ENCODE data around the gene SOS1. TPM values are rescaled to one million over a fixed set of nuclear protein-coding genes. Genes with fewer than 3 reads are reported as not detected.
"Not testable (repeated sequence)": the region's sequence is repeated elsewhere in the genome, so short reads cannot be mapped to it uniquely, and the experiment has no call there.

Gene SOS1
- total and polyA plus RNA-seq, 2 donors (not counting 1 experiment from before 2014, with no cell fraction given): 24.9 to 27.6 TPM

GRCh38 chr2:39144416-39144815, 23.6 kb upstream of the SOS1 start:
- Histone ChIP-seq H3K27ac (ENCODE audit: insufficient read depth, low read length) (no peak overlapping the region), H4K20me1 (ENCODE audit: control insufficient read depth, extremely low read depth, insufficient read depth, low read length) (no peaks in the 10 kb centered on the region), H3K79me2 (ENCODE audit: control insufficient read depth, insufficient read depth, low read length) (no peaks in the 10 kb centered on the region), H3K9me3 (ENCODE audit: control insufficient read depth, insufficient read depth, low read depth, low read length) (no peaks in the 10 kb centered on the region), H3K4me2 (ENCODE audit: extremely low read depth, insufficient read depth, low read length) (no peak overlapping the region), H3K9ac (ENCODE audit: insufficient read depth, low read length) (no peak overlapping the region), H3K4me3 (replicated peaks in 1 of 4; ENCODE audit: control extremely low read depth in 1 of 4, insufficient read depth in 1 of 4, low read depth in 3 of 4, low read length in 4 of 4) (no peak overlapping the region), H3K4me1 (ENCODE audit: control insufficient read depth, extremely low read depth, insufficient read depth, low read length) (no peaks in the 10 kb centered on the region), H3K27me3 (ENCODE audit: control insufficient read depth, insufficient read depth, low read length) (no peaks in the 10 kb centered on the region), H2AFZ (ENCODE audit: low read length) (no peak overlapping the region), H3K36me3 (ENCODE audit: control insufficient read depth, insufficient read depth, low read length) (no peaks in the 10 kb centered on the region)
- DNase-seq (ENCODE audit: low read depth in 2 of 2): no peak
- TF ChIP-seq CTCF (conservative IDR thresholded peaks at IDR 0.05 in 1 of 2, IDR thresholded peaks at IDR 0.05 in 1 of 2; ENCODE audit: low read depth in 1 of 2, low read length in 2 of 2) (no peak), EZH2 (IDR thresholded peaks at IDR 0.05; ENCODE audit: low read length, missing control alignments) (no peak)

DNA sequence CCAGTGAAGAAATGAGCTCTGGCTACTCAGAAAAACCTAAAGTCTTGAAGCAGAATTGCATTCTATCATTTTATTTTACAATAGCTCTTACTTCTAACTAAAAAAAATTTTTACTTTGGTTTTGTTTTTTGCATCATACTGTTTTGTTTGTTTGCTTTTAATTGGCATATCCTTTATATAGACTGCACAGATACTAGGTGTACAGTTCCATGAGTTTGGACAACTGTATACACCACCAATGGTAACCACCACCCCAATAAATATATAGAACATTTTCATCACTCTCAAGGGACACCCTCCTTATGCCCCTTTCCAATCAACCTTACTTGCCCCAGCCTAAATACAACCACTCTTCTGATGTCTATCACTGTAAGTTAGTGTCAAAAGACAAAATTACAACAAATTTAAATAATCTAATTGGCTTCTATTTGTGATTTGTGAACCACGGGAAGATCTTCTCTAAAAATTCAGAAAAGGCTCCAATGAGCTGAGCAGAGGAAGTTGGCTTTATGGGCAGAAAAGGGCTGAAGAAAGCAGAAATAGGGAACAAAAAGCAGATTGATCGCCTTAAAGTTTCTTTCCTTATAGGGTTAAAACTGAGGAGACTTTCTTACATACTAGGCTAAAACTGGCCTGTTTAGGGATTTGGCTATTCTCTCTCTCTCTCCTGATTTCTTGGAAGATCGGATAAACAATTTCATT, 22.2 kb upstream of the SOS1 start:
- Histone ChIP-seq H3K4me2 (ENCODE audit: extremely low read depth, insufficient read depth, low read length) (no peak overlapping the region), H3K4me1 (ENCODE audit: control insufficient read depth, extremely low read depth, insufficient read depth, low read length) (no peaks in the 10 kb centered on the region), H3K79me2 (ENCODE audit: control insufficient read depth, insufficient read depth, low read length) (no peaks in the 10 kb centered on the region), H3K27ac (ENCODE audit: insufficient read depth, low read length) (no peak overlapping the region), H4K20me1 (ENCODE audit: control insufficient read depth, extremely low read depth, insufficient read depth, low read length) (no peaks in the 10 kb centered on the region), H3K36me3 (ENCODE audit: control insufficient read depth, insufficient read depth, low read length) (no peaks in the 10 kb centered on the region), H3K4me3 (replicated peaks in 1 of 4; ENCODE audit: control extremely low read depth in 1 of 4, insufficient read depth in 1 of 4, low read depth in 3 of 4, low read length in 4 of 4) (no peak overlapping the region), H3K27me3 (ENCODE audit: control insufficient read depth, insufficient read depth, low read length) (no peaks in the 10 kb centered on the region), H3K9ac (ENCODE audit: insufficient read depth, low read length) (no peak overlapping the region), H3K9me3 (ENCODE audit: control insufficient read depth, insufficient read depth, low read depth, low read length) (no peaks in the 10 kb centered on the region), H2AFZ (ENCODE audit: low read length) (no peak overlapping the region)
- DNase-seq (ENCODE audit: low read depth in 2 of 2): no peak
- TF ChIP-seq CTCF (conservative IDR thresholded peaks at IDR 0.05 in 1 of 2, IDR thresholded peaks at IDR 0.05 in 1 of 2; ENCODE audit: low read depth in 1 of 2, low read length in 2 of 2) (no peak), EZH2 (IDR thresholded peaks at IDR 0.05; ENCODE audit: low read length, missing control alignments) (no peak)

DNA sequence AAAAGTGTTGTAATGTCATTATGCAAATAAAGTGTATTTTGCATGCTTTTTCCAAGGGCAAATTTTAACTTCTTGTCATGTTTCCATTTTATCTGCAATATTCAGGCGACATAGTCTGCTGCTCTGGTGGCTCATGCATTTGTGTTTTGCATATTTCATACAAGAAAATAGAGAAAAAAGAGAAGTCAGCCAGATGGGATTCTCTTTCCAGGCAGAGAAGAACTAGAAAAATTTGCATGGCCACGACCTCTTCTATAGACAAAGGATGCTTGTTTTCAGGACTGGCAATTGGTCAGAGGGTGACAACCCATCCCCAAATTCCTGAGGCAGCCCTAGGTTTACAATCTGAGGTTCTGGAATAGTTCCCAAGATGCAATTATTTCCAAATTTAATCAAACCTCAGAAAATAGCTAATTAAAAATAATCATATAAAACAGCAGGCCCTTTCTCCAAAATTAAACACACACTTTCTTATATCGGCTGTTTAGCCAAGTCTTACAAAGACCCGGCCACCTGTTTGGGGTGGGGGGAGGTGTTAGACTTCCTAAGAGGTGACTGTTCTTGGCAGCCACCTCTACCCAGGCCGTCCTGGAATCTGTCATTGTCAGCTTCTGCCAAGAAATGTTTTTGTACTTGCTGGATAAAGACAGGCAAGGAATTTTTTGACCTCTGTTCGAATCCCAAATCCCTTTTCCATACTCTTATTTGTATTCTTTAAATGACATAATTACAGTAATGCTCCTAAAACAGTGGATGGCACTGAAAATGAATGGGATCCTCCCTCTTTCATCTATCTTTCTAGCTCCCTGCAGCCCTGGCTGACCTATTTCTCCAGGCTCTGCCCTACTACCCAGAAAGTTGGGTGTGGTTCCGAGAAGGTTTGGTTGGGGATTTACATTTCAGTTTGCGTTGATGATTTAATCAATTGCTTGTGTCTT, 20.8 kb upstream of the SOS1 start:
- DNase-seq (ENCODE audit: low read depth in 2 of 2): peak in 1 of 2 donors; percentile 74
- Histone ChIP-seq H4K20me1 (ENCODE audit: control insufficient read depth, extremely low read depth, insufficient read depth, low read length) (no peaks in the 10 kb centered on the region), H3K27me3 (ENCODE audit: control insufficient read depth, insufficient read depth, low read length) (no peaks in the 10 kb centered on the region), H3K9me3 (ENCODE audit: control insufficient read depth, insufficient read depth, low read depth, low read length) (no peaks in the 10 kb centered on the region), H3K4me3 (replicated peaks in 1 of 4; ENCODE audit: control extremely low read depth in 1 of 4, insufficient read depth in 1 of 4, low read depth in 3 of 4, low read length in 4 of 4) (no peak overlapping the region), H3K36me3 (ENCODE audit: control insufficient read depth, insufficient read depth, low read length) (no peaks in the 10 kb centered on the region), H3K27ac (ENCODE audit: insufficient read depth, low read length) (no peak overlapping the region), H3K4me2 (ENCODE audit: extremely low read depth, insufficient read depth, low read length) (no peak overlapping the region), H3K79me2 (ENCODE audit: control insufficient read depth, insufficient read depth, low read length) (no peaks in the 10 kb centered on the region), H2AFZ (ENCODE audit: low read length) (no peak overlapping the region), H3K9ac (ENCODE audit: insufficient read depth, low read length) (no peak overlapping the region), H3K4me1 (ENCODE audit: control insufficient read depth, extremely low read depth, insufficient read depth, low read length) (no peaks in the 10 kb centered on the region)
- no peak for TF ChIP-seq CTCF (conservative IDR thresholded peaks at IDR 0.05 in 1 of 2, IDR thresholded peaks at IDR 0.05 in 1 of 2; ENCODE audit: low read depth in 1 of 2, low read length in 2 of 2)
- no peak for TF ChIP-seq EZH2 (IDR thresholded peaks at IDR 0.05; ENCODE audit: low read length, missing control alignments)

- not testable (repeated sequence) for H2AFZ ChIP-seq (ENCODE audit: low read length); H3K4me3 ChIP-seq (replicated peaks in 1 of 4; ENCODE audit: control extremely low read depth in 1 of 4, insufficient read depth in 1 of 4, low read depth in 3 of 4, low read length in 4 of 4); H3K27me3 ChIP-seq (ENCODE audit: control insufficient read depth, insufficient read depth, low read length); H3K79me2 ChIP-seq (ENCODE audit: control insufficient read depth, insufficient read depth, low read length); H3K9me3 ChIP-seq (ENCODE audit: control insufficient read depth, insufficient read depth, low read depth, low read length); H3K4me2 ChIP-seq (ENCODE audit: extremely low read depth, insufficient read depth, low read length); H3K9ac ChIP-seq (ENCODE audit: insufficient read depth, low read length); DNase-seq (ENCODE audit: low read depth in 2 of 2); H4K20me1 ChIP-seq (ENCODE audit: control insufficient read depth, extremely low read depth, insufficient read depth, low read length); H3K27ac ChIP-seq (ENCODE audit: insufficient read depth, low read length); H3K4me1 ChIP-seq (ENCODE audit: control insufficient read depth, extremely low read depth, insufficient read depth, low read length); H3K36me3 ChIP-seq (ENCODE audit: control insufficient read depth, insufficient read depth, low read length)
Measured at GRCh38 chr2:39140948-39141333, 20.1 kb upstream of the SOS1 start.

All from fibroblast of lung (primary cell).